Measurements from ENCODE around the gene TGFBR2.

The TGFBR2 gene

GRCh38 chr3:30631243-30631904 is 25.0 kb downstream of the TGFBR2 start:
- H3K9me3 ChIP-seq (ENCODE audit: control insufficient read depth, insufficient read depth, low read length), result no peaks in the 10 kb centered on the region
- no peak overlapping the region for H3K9ac ChIP-seq (ENCODE audit: low read depth, low read length)
- peaks cover 42% of the 10 kb centered on the region for H3K4me1 ChIP-seq (ENCODE audit: insufficient read depth, low read length)
- no peaks in the 10 kb centered on the region for H3K36me3 ChIP-seq (ENCODE audit: insufficient read depth, low read length)

GRCh38 chr3:30632065-30632464 is 25.7 kb downstream of the TGFBR2 start:
- Histone ChIP-seq H3K9ac (ENCODE audit: low read depth, low read length) (no peak overlapping the region), H3K9me3 (ENCODE audit: control insufficient read depth, insufficient read depth, low read length) (no peaks in the 10 kb centered on the region), H3K4me1 (ENCODE audit: insufficient read depth, low read length) (peaks cover 35% of the 10 kb centered on the region), H3K36me3 (ENCODE audit: insufficient read depth, low read length) (no peaks in the 10 kb centered on the region)

GRCh38 chr3:30632521-30632920 is 26.1 kb downstream of the TGFBR2 start:
- no peaks in the 10 kb centered on the region for H3K9me3 ChIP-seq (ENCODE audit: control insufficient read depth, insufficient read depth, low read length)
- no peaks in the 10 kb centered on the region for H3K36me3 ChIP-seq (ENCODE audit: insufficient read depth, low read length)
- H3K4me1 ChIP-seq (ENCODE audit: insufficient read depth, low read length), result peaks cover 31% of the 10 kb centered on the region
- H3K9ac ChIP-seq (ENCODE audit: low read depth, low read length), result no peak overlapping the region

- Histone ChIP-seq H3K9ac (ENCODE audit: low read depth, low read length) (no peak overlapping the region), H3K36me3 (ENCODE audit: insufficient read depth, low read length) (no peaks in the 10 kb centered on the region), H3K9me3 (ENCODE audit: control insufficient read depth, insufficient read depth, low read length) (no peaks in the 10 kb centered on the region), H3K4me1 (ENCODE audit: insufficient read depth, low read length) (peaks cover 19% of the 10 kb centered on the region)
Observed at GRCh38 chr3:30633718-30634117, 27.3 kb downstream of the TGFBR2 start.

- Histone ChIP-seq H3K9me3 (ENCODE audit: control insufficient read depth, insufficient read depth, low read length) (no peaks in the 10 kb centered on the region), H3K9ac (ENCODE audit: low read depth, low read length) (no peak overlapping the region), H3K4me1 (ENCODE audit: insufficient read depth, low read length) (peaks cover 13% of the 10 kb centered on the region; the same call in 1 of the 2 replicates), H3K36me3 (ENCODE audit: insufficient read depth, low read length) (no peaks in the 10 kb centered on the region)
Observed at GRCh38 chr3:30634761-30635735, 28.6 kb downstream of the TGFBR2 start.

GRCh38 chr3:30637310-30638219 is 31.2 kb downstream of the TGFBR2 start:
- H3K9me3 ChIP-seq (ENCODE audit: control insufficient read depth, insufficient read depth, low read length), result no peaks in the 10 kb centered on the region
- H3K36me3 ChIP-seq (ENCODE audit: insufficient read depth, low read length), result no peaks in the 10 kb centered on the region
- no peak overlapping the region for H3K9ac ChIP-seq (ENCODE audit: low read depth, low read length)
- peaks cover 19% of the 10 kb centered on the region for H3K4me1 ChIP-seq (ENCODE audit: insufficient read depth, low read length)

GRCh38 chr3:30638685-30639412 is 32.4 kb downstream of the TGFBR2 start:
- Histone ChIP-seq H3K9me3 (ENCODE audit: control insufficient read depth, insufficient read depth, low read length) (no peaks in the 10 kb centered on the region), H3K36me3 (ENCODE audit: insufficient read depth, low read length) (no peaks in the 10 kb centered on the region), H3K9ac (ENCODE audit: low read depth, low read length) (no peak overlapping the region), H3K4me1 (ENCODE audit: insufficient read depth, low read length) (peaks cover 18% of the 10 kb centered on the region)

GRCh38 chr3:30639937-30640336 is 33.5 kb downstream of the TGFBR2 start:
- Histone ChIP-seq H3K9me3 (ENCODE audit: control insufficient read depth, insufficient read depth, low read length) (no peaks in the 10 kb centered on the region), H3K9ac (ENCODE audit: low read depth, low read length) (no peak overlapping the region), H3K4me1 (ENCODE audit: insufficient read depth, low read length) (peaks cover 10% of the 10 kb centered on the region), H3K36me3 (ENCODE audit: insufficient read depth, low read length) (no peaks in the 10 kb centered on the region; the same call in 1 of the 2 replicates)

- H3K4me1 ChIP-seq (ENCODE audit: insufficient read depth, low read length), result peaks cover 7% of the 10 kb centered on the region
- H3K9ac ChIP-seq (ENCODE audit: low read depth, low read length), result no peak overlapping the region
- H3K36me3 ChIP-seq (ENCODE audit: insufficient read depth, low read length), result peaks cover 2% of the 10 kb centered on the region
- H3K9me3 ChIP-seq (ENCODE audit: control insufficient read depth, insufficient read depth, low read length), result no peaks in the 10 kb centered on the region
Observed at GRCh38 chr3:30640851-30641250, 34.5 kb downstream of the TGFBR2 start.

GRCh38 chr3:30641416-30642251 is 35.2 kb downstream of the TGFBR2 start:
- H3K9me3 ChIP-seq (ENCODE audit: control insufficient read depth, insufficient read depth, low read length), result no peaks in the 10 kb centered on the region
- H3K36me3 ChIP-seq (ENCODE audit: insufficient read depth, low read length), result peaks cover 9% of the 10 kb centered on the region
- no peak overlapping the region for H3K9ac ChIP-seq (ENCODE audit: low read depth, low read length)
- H3K4me1 ChIP-seq (ENCODE audit: insufficient read depth, low read length), result peaks cover 6% of the 10 kb centered on the region; the same call in 1 of the 2 replicates

- H3K4me1 ChIP-seq (ENCODE audit: insufficient read depth, low read length), result peaks cover 8% of the 10 kb centered on the region; the same call in 1 of the 2 replicates
- H3K9ac ChIP-seq (ENCODE audit: low read depth, low read length), result no peak overlapping the region
Observed at GRCh38 chr3:30642849-30643361, 36.5 kb downstream of the TGFBR2 start.

GRCh38 chr3:30643763-30644462 is 37.5 kb downstream of the TGFBR2 start:
- H3K4me1 ChIP-seq (ENCODE audit: insufficient read depth, low read length), result peaks cover 10% of the 10 kb centered on the region; the same call in 1 of the 2 replicates

More at GRCh38 chr3:30642849-30643361, 36.5 kb downstream of the TGFBR2 start:
- Histone ChIP-seq H3K9me3 (ENCODE audit: control insufficient read depth, insufficient read depth, low read length) (no peaks in the 10 kb centered on the region), H3K36me3 (ENCODE audit: insufficient read depth, low read length) (peaks cover 14% of the 10 kb centered on the region)

More at GRCh38 chr3:30643763-30644462, 37.5 kb downstream of the TGFBR2 start:
- H3K9ac ChIP-seq (ENCODE audit: low read depth, low read length), result no peak overlapping the region
- peaks cover 14% of the 10 kb centered on the region for H3K36me3 ChIP-seq (ENCODE audit: insufficient read depth, low read length)
- no peaks in the 10 kb centered on the region for H3K9me3 ChIP-seq (ENCODE audit: control insufficient read depth, insufficient read depth, low read length)

Measured in ES-I3 (cell line).